K562 (cell line): Measurements from ENCODE around the gene MYOM1. TPM values are rescaled to one million over a fixed set of nuclear protein-coding genes. Genes with fewer than 3 reads are reported as not detected.

Experiments
- ATAC-seq: fragments of 200-7000 bp; cut with Tn5 transposase; 3 replicates; pipeline ENCODE4 v1.9.1; 2020; ENCODE audit warnings: moderate library complexity
- BruUV-seq: library from RNA; stranded (reverse); fragments of 400-500 nt; replicated peaks from 2 replicates; lab custom pipeline; 2021; lab: Mats Ljungman, UMichigan
- CTCF ChIA-PET: fragments of 300-600 bp; formaldehyde crosslinking; extraction: SDS; loops from one replicate; lab custom pipeline; 2021; ENCODE audit warnings: low intra/inter-chr PET ratio; lab: Yijun Ruan, JAX
- POLR2A ChIA-PET: fragments of 300-600, 350-650 bp; sonication (Branson Sonifier 250); formaldehyde crosslinking; extraction: SDS; loops from one replicate; lab custom pipeline; 2021; ENCODE audit warnings: antibody characterized with exemption, inconsistent platforms; lab: Yijun Ruan, JAX
- DNase-seq, 4 experiments: peaks; one replicate each; pipeline versions ENCODE4 v3.0.0 to v3.0.0-alpha.2; 2011 to 2018; ENCODE audit warnings: low spot score in 3 of 4, mixed read lengths in 3 of 4; ENCODE audit errors: extremely low read depth in 1 of 4
- FAIRE-seq: peaks from 2 replicates; lab custom pipeline; 2011; peaks lifted over from hg19 to GRCh38; lab: Jason Lieb, UNC
- H2AFZ ChIP-seq: 2 replicates; pipeline ENCODE4 v1.6.0; 2011; ENCODE audit warnings: low read depth, low read length, control low read depth, inconsistent platforms
- H3K27ac ChIP-seq: fragments of 200-600 bp; 3 replicates; pipeline ENCODE4 v1.8.0; 2011; ENCODE audit warnings: low read depth, mild to moderate bottlenecking, control low read depth, inconsistent platforms, low read length, moderate library complexity, mixed read lengths; ENCODE audit errors: extremely low read depth
- H3K27me3 ChIP-seq, 2 experiments: fragments of 300-600 bp in 1 of 2; 2 replicates in 1 of 2; 3 replicates in 1 of 2; pipeline versions ENCODE4 v1.6.0 to v1.8.0; 2011; ENCODE audit warnings: inconsistent platforms in 2 of 2, low read length in 2 of 2, mild to moderate bottlenecking in 1 of 2, mixed read lengths in 1 of 2, moderate library complexity in 1 of 2; ENCODE audit not compliant: control insufficient read depth in 2 of 2, insufficient read depth in 2 of 2
- H3K36me3 ChIP-seq: fragments of 300-600 bp; 3 replicates; pipeline ENCODE4 v1.8.0; 2011; ENCODE audit warnings: mild to moderate bottlenecking, low read length, inconsistent platforms; ENCODE audit not compliant: control insufficient read depth, insufficient read depth
- H3K4me1 ChIP-seq, 2 experiments: fragments of 200-600 bp in 1 of 2; replicated peaks in 1 of 2; 2 replicates in 1 of 2; 3 replicates in 1 of 2; pipeline versions ENCODE4 v1.5.1 to v1.8.0; 2011; ENCODE audit warnings: inconsistent platforms in 2 of 2, low read length in 2 of 2, mild to moderate bottlenecking in 1 of 2, mixed read lengths in 1 of 2, moderate library complexity in 1 of 2; ENCODE audit not compliant: control insufficient read depth in 2 of 2, insufficient read depth in 2 of 2
- H3K4me2 ChIP-seq: 2 replicates; pipeline ENCODE4 v1.6.1; 2011; ENCODE audit warnings: low read length, control low read depth, inconsistent platforms, mixed read lengths; ENCODE audit not compliant: insufficient read depth
- H3K4me3 ChIP-seq: fragments of 200-600 bp; sonication (generic), shearing (Covaris generic); 2 replicates; pipeline ENCODE4 v1.5.1; 2016; ENCODE audit warnings: control low read depth, inconsistent platforms
- H3K79me2 ChIP-seq: fragments of 200-600 bp; 3 replicates; pipeline ENCODE4 v1.8.0; 2011; ENCODE audit warnings: low read length, inconsistent platforms; ENCODE audit not compliant: control insufficient read depth, insufficient read depth
- H3K9ac ChIP-seq, 2 experiments: 2 replicates each; pipeline versions ENCODE4 v1.6.0 to v1.6.1; 2011; ENCODE audit warnings: low read depth in 2 of 2, low read length in 2 of 2, control low read depth in 1 of 2, inconsistent platforms in 1 of 2, mild to moderate bottlenecking in 1 of 2, mixed read lengths in 1 of 2; ENCODE audit not compliant: insufficient read depth in 1 of 2
- H3K9me1 ChIP-seq: one replicate; pipeline ENCODE4 v1.6.0; 2011; ENCODE audit warnings: inconsistent platforms, mild to moderate bottlenecking, low read length, moderate library complexity; ENCODE audit not compliant: control insufficient read depth, insufficient read depth
- H3K9me3 ChIP-seq: replicated peaks from 2 replicates; pipeline ENCODE4 v1.5.1; 2011; ENCODE audit warnings: low read depth, low read length, inconsistent platforms; ENCODE audit not compliant: control insufficient read depth, insufficient read depth
- H4K20me1 ChIP-seq: replicated peaks from 2 replicates; pipeline ENCODE4 v1.6.1; 2011; ENCODE audit warnings: low read length, inconsistent platforms, mixed read lengths; ENCODE audit not compliant: control insufficient read depth, insufficient read depth
- CREB1 ChIP-seq, 2 experiments: sonication (generic) in 1 of 2; formaldehyde crosslinking in 1 of 2; IDR thresholded peaks; 2 replicates each; pipeline versions ENCODE4 v1.6.1 to v1.8.0; 2012 to 2022; ENCODE audit warnings: inconsistent platforms in 1 of 2, mild to moderate bottlenecking in 1 of 2, missing genetic modification reagents in 1 of 2, moderate library complexity in 1 of 2
- CUX1 ChIP-seq: fragments of 200-800 bp; sonication (Bioruptor generic); IDR thresholded peaks from 2 replicates; pipeline ENCODE4 v1.6.1; 2016; ENCODE audit warnings: missing genetic modification characterization, missing compliant biosample characterization
- DPF2 ChIP-seq: fragments of 450-650 bp; IDR thresholded peaks from 2 replicates; pipeline ENCODE4 v1.6.1; 2016
- E2F3 ChIP-seq: fragments of 250-450 bp; sonication (Bioruptor Pico); IDR thresholded peaks from 2 replicates; pipeline ENCODE4 v1.4.0; 2020; ENCODE audit warnings: mild to moderate bottlenecking
- GATA2 ChIP-seq: sonication (generic); formaldehyde crosslinking; IDR thresholded peaks from 2 replicates; pipeline ENCODE4 v1.4.0; 2020; ENCODE audit warnings: mild to moderate bottlenecking, missing genetic modification reagents
- HDAC2 ChIP-seq: fragments of 450-650 bp; IDR thresholded peaks from 2 replicates; pipeline ENCODE4 v1.6.1; 2016; ENCODE audit warnings: mild to moderate bottlenecking
- HNRNPL ChIP-seq: fragments of 200-400 bp; formaldehyde crosslinking; IDR thresholded peaks from 2 replicates; pipeline ENCODE4 v1.6.1; 2017; ENCODE audit warnings: low read depth, mild to moderate bottlenecking, low read length
- NCOA1 ChIP-seq: fragments of 450-650 bp; IDR thresholded peaks from 2 replicates; pipeline ENCODE4 v1.6.1; 2016; ENCODE audit warnings: low read depth
- RBBP5 ChIP-seq: fragments of 200-600 bp; sonication (generic); IDR thresholded peaks from 2 replicates; pipeline ENCODE4 v1.6.1; 2012; ENCODE audit warnings: borderline replicate concordance, mild to moderate bottlenecking, low read length, control low read depth, inconsistent platforms; ENCODE audit not compliant: insufficient read depth, poor library complexity, severe bottlenecking
- SAFB ChIP-seq: fragments of 200-400 bp; formaldehyde crosslinking; IDR thresholded peaks from 2 replicates; pipeline ENCODE4 v1.6.1; 2017; ENCODE audit warnings: low read depth, low read length, borderline replicate concordance
- SMAD4 ChIP-seq: fragments of 250-450 bp; sonication (Bioruptor Pico); conservative IDR thresholded peaks from 2 replicates; pipeline ENCODE4 v1.8.0; 2021; ENCODE audit warnings: inconsistent platforms, mild to moderate bottlenecking, moderate library complexity
- THRA ChIP-seq: fragments of 450-650 bp; IDR thresholded peaks from 2 replicates; pipeline ENCODE4 v1.6.1; 2017; ENCODE audit warnings: mild to moderate bottlenecking, moderate library complexity
- ZBTB8A ChIP-seq: fragments of 450-650 bp; IDR thresholded peaks from 2 replicates; pipeline ENCODE4 v1.6.1; 2018; ENCODE audit warnings: mild to moderate bottlenecking, moderate library complexity; ENCODE audit not compliant: partially characterized antibody
- ZNF384 ChIP-seq: IDR thresholded peaks from 2 replicates; pipeline ENCODE4 v1.6.1; 2012; ENCODE audit warnings: low read depth, low read length, improper control_type of control experiment
- ZNF707 ChIP-seq: fragments of 250-450 bp; sonication (Bioruptor Pico); conservative IDR thresholded peaks from 2 replicates; pipeline ENCODE4 v1.8.0; 2022; ENCODE audit warnings: inconsistent platforms, mild to moderate bottlenecking, moderate library complexity
- WGBS: fragments of 100-300 bp; shearing (Covaris generic); methylation state at CpG from one replicate; pipeline ENCODE4 v1.1.6; 2016; ENCODE audit warnings: low coverage, mixed read lengths; ENCODE audit not compliant: insufficient coverage; ENCODE audit errors: missing lambda C conversion rate; 5-methylcytosine and 5-hydroxymethylcytosine counted together
- in situ Hi-C: fragments of 300-500 bp; cut with MboI; formaldehyde crosslinking; loops from 4 replicates; pipeline ENCODE4 v1.15.0; 2018; ENCODE audit warnings: inconsistent platforms, mixed read lengths
- intact Hi-C: fragments of 100-400 bp; cut with micrococcal nuclease; formaldehyde crosslinking; loops from 2 replicates; pipeline ENCODE4 v1.14.2; 2022
- polyA plus RNA-seq, 8 experiments: library from polyadenylated mRNA; depleted of rRNA in 4 of 8; stranded (reverse) in 5 of 8; unstranded in 3 of 8; fragments of >200 nt; fragmentation: Nextera tagmentation in 2 of 8; fragmentation: Illumina TruSeq in 1 of 8; extraction: Ambion mirVana in 2 of 8; extraction: Trizol in 1 of 8; gene quantifications; 2 replicates each; pipeline versions ENCODE4 v1.2.1 to v1.2.3, GENCODE V29; 2011 to 2014; ENCODE audit warnings: inconsistent platforms in 1 of 8, missing spikeins in 1 of 8
- total RNA-seq, 7 experiments: library from RNA; depleted of rRNA in 6 of 7; stranded (reverse); fragments of >200 nt in 6 of 7; fragmentation: Illumina TruSeq in 2 of 7; extraction: Trizol in 2 of 7; gene quantifications; 2 replicates each; pipeline versions ENCODE4 v1.2.1 to v1.2.3, GENCODE V29; 2011 to 2021; ENCODE audit warnings: low replicate concordance in 1 of 7

The MYOM1 gene
- total and polyA plus RNA-seq, 9 of the 15 experiments (the other 6 are each of a cell fraction or from before 2014, with no cell fraction given): 0.01 to 0.62 (median 0.25) TPM

- FAIRE-seq (no peak), ATAC-seq (peak; percentile 65), DNase-seq (peak; percentile 79 to 89 (median 80))
- under 1% methylated on average over 23 of the region's 23 CpGs for WGBS
- peak overlapping the region; percentile 92 for H3K4me3 ChIP-seq
- H3K27me3 ChIP-seq: no peaks in the 10 kb centered on the region
- H3K9me3 ChIP-seq: 0 out of 2 replicates have a peak, but pooled peaks cover 2% of the 10 kb centered on the region
- no peaks in the 10 kb centered on the region for H3K9me1 ChIP-seq
- no TSS peak for BruUV-seq
- H3K79me2 ChIP-seq: peaks cover 61% of the 10 kb centered on the region
- peaks cover 32% of the 10 kb centered on the region for H3K36me3 ChIP-seq
- H4K20me1 ChIP-seq: peaks cover 14% of the 10 kb centered on the region; the same call in 1 of the 2 replicates
- intact Hi-C loops (loop anchor here (1.0 to 5.0 kb wide), 7 partner anchors 59 to 480 kb away; no protein-coding TSS in a partner anchor), in situ Hi-C loops (loop anchor here (5.0 kb wide), 1 partner anchor 304 kb away; no protein-coding TSS in a partner anchor)
- H3K27ac ChIP-seq: peak overlapping the region; percentile 100
- POLR2A ChIA-PET: interaction anchor here (0.6 to 4.1 kb wide), 58 partner anchors 9 to 591 kb away, joined by 3 to 35 read pairs (median 4); partner anchors contain the start of genes MYL12B, MYOM1 and SMCHD1
- peaks cover 3 to 13% of the 10 kb centered on the region in 2 experiments; a peak in 3 of 5 replicates for H3K4me1 ChIP-seq
- H2AFZ ChIP-seq: peak overlapping the region; percentile 100
- H3K4me2 ChIP-seq: peak overlapping the region; percentile 90
- CTCF ChIA-PET: interaction anchor here (0.7 to 4.3 kb wide), 6 partner anchors 299 to 821 kb away, joined by 3 to 64 read pairs (median 3); no protein-coding TSS in a partner anchor
- peak overlapping the region; percentile 93 to 99 for H3K9ac ChIP-seq
- TF ChIP-seq GATA2 (CRISPR knock-in tag) (peak; percentile 87), HDAC2 (peak; percentile 84), NCOA1 (peak; percentile 56), ZNF707 (CRISPR knock-in tag) (0 out of 2 replicates have a peak, but pooled peaks have one; percentile 29), THRA (no peak), CREB1 (IDR thresholded peaks at IDR 0.05) (peak; percentile 15; the same call in 1 of the 2 replicates), CREB1 (CRISPR knock-in tag; IDR thresholded peaks at IDR 0.05) (no peak; the same call in 1 of the 2 replicates), E2F3 (CRISPR knock-in tag) (0 out of 2 replicates have a peak, but pooled peaks have one; percentile 7), ZNF384 (no peak; the same call in 1 of the 2 replicates), SAFB (no peak), SMAD4 (CRISPR knock-in tag) (peak; percentile 72), DPF2 (peak; percentile 95), RBBP5 (peak; percentile 81), HNRNPL (no peak), CUX1 (0 out of 2 replicates have a peak, but pooled peaks have one; percentile 22), ZBTB8A (no peak)
Measured at GRCh38 chr18:3246635-3247239, 27.0 kb upstream of the MYOM1 start.
